ENCODE results near the gene ANKK1. TPM values are rescaled to one million over a fixed set of nuclear protein-coding genes. Genes with fewer than 3 reads are reported as not detected.

Gene ANKK1
- total and polyA plus RNA-seq, 2 experiments from 2014 or later: 0.13 to 0.43 TPM

DNA sequence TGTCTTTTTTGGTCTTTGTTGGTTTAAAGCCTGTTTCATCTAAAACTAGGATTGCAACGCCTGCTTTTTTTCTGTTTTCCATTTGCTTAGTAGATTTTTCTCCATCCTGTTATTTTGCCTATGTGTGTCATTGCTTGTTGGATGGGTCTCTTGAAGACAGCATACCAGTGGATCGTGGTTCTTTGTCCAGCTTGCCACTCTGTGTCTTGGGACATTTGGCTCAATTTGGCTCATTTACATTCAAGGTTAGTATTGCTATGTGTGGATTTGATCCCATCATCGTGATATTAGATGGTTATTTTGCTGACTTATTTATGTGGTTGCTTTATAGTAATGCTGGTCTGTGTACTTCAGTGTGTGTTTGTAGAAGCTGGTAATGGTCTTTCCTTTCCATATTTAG, 31.4 kb upstream of the ANKK1 start:
- H3K36me3 ChIP-seq (replicated peaks; ENCODE audit: insufficient read depth, low read depth): peaks cover 3% of the 10 kb centered on the region
- H2AFZ ChIP-seq: no peak overlapping the region
- TF ChIP-seq EZH2 (IDR thresholded peaks at IDR 0.05; ENCODE audit: borderline replicate concordance) (no peak), EZH2phosphoT487 (IDR thresholded peaks at IDR 0.05; ENCODE audit: low read depth, severe bottlenecking, unreplicated experiment) (no peak)
- TF ChIP-seq, protein P1, sequence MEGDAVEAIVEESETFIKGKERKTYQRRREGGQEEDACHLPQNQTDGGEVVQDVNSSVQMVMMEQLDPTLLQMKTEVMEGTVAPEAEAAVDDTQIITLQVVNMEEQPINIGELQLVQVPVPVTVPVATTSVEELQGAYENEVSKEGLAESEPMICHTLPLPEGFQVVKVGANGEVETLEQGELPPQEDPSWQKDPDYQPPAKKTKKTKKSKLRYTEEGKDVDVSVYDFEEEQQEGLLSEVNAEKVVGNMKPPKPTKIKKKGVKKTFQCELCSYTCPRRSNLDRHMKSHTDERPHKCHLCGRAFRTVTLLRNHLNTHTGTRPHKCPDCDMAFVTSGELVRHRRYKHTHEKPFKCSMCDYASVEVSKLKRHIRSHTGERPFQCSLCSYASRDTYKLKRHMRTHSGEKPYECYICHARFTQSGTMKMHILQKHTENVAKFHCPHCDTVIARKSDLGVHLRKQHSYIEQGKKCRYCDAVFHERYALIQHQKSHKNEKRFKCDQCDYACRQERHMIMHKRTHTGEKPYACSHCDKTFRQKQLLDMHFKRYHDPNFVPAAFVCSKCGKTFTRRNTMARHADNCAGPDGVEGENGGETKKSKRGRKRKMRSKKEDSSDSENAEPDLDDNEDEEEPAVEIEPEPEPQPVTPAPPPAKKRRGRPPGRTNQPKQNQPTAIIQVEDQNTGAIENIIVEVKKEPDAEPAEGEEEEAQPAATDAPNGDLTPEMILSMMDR (IDR thresholded peaks at IDR 0.05; ENCODE audit: poor library complexity): no peak
- no peaks in the 10 kb centered on the region for H3K79me2 ChIP-seq
- DNase-seq (ENCODE audit: low spot score): no peak
- no peaks in the 10 kb centered on the region for H3K4me1 ChIP-seq (ENCODE audit: insufficient read depth)
- H3K4me2 ChIP-seq: no peak overlapping the region
- no peak overlapping the region for H3K4me3 ChIP-seq
- 91% methylated on average over 3 of the region's 3 CpGs for WGBS (ENCODE audit: low lambda C conversion rate, missing lambda C conversion rate)
- no peaks in the 10 kb centered on the region for H3K9me2 ChIP-seq (replicated peaks; ENCODE audit: insufficient read depth)
- no peaks in the 10 kb centered on the region for H4K20me1 ChIP-seq (ENCODE audit: insufficient read depth, poor library complexity, severe bottlenecking)
- no peaks in the 10 kb centered on the region for H3K9me3 ChIP-seq (ENCODE audit: low read depth)
- H3K27me3 ChIP-seq: no peaks in the 10 kb centered on the region
- no peak overlapping the region for H3K27ac ChIP-seq

DNA sequence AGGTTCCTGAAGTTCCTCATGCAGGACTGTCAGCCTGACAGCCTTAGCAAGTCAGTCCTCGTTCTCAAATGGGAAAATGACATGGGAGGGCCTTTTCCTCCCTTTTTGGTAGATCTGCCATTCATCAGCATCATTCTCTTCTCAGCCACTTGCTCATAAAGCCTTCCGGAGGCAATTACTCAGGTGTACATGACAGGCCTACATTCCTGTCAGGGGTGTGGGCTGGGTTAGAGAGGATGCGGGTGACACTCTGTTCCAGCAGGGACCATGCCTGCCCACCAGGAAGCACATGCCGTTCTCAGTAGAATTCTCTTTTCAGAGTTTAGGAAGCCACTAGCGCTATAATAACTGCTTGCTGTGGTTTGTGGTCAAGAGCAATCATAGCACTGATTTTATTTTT, 24.2 kb upstream of the ANKK1 start:
- H3K27me3 ChIP-seq: no peaks in the 10 kb centered on the region
- H3K79me2 ChIP-seq: no peaks in the 10 kb centered on the region
- no peak overlapping the region for H2AFZ ChIP-seq
- H3K4me3 ChIP-seq: no peak overlapping the region
- no peaks in the 10 kb centered on the region for H3K36me3 ChIP-seq (replicated peaks; ENCODE audit: insufficient read depth, low read depth)
- WGBS (ENCODE audit: low lambda C conversion rate, missing lambda C conversion rate): 79% methylated on average over 5 of the region's 5 CpGs
- H3K4me2 ChIP-seq: no peak overlapping the region
- TF ChIP-seq EZH2phosphoT487 (IDR thresholded peaks at IDR 0.05; ENCODE audit: low read depth, severe bottlenecking, unreplicated experiment) (no peak), EZH2 (IDR thresholded peaks at IDR 0.05; ENCODE audit: borderline replicate concordance) (no peak)
- TF ChIP-seq, protein P1 (IDR thresholded peaks at IDR 0.05; ENCODE audit: poor library complexity): no peak
- no peaks in the 10 kb centered on the region for H3K9me3 ChIP-seq (ENCODE audit: low read depth)
- H3K9me2 ChIP-seq (replicated peaks; ENCODE audit: insufficient read depth): no peaks in the 10 kb centered on the region
- H4K20me1 ChIP-seq (ENCODE audit: insufficient read depth, poor library complexity, severe bottlenecking): no peaks in the 10 kb centered on the region
- no peak for DNase-seq (ENCODE audit: low spot score)
- no peak overlapping the region for H3K27ac ChIP-seq
- no peaks in the 10 kb centered on the region for H3K4me1 ChIP-seq (ENCODE audit: insufficient read depth)

DNA sequence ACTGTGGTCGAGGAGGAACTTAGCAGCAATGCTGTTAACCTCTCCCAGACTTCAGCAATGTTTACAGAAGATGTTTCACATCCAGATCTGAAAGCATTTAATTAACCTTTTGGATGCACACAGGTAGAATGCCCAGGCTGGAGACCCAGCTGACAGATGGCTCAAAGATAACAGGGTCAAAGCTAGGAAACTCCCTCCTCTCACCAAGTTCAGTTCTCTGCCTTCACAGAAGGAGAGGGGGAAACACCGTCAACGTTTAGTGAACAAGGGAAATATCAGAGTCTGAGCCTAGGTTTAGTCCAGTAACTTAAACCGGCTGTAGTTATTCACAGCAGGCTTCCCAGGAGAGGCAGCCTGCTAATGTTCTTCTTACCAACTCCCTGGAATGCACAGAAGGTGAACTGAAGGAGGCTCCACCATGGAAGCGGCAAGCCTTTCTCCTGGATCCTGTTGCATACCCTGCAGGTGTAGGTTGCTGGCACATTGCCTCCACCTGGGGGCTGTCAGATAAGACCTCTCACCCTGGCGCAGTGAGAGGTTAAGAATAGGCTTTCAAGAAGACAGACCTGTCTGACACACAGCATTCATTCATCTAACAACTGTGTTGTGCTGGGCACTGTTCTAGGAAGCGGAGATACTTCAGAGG, 23.5 kb upstream of the ANKK1 start:
- WGBS (ENCODE audit: low lambda C conversion rate, missing lambda C conversion rate): 89% methylated on average over 7 of the region's 7 CpGs
- Histone ChIP-seq H3K36me3 (replicated peaks; ENCODE audit: insufficient read depth, low read depth) (no peaks in the 10 kb centered on the region), H2AFZ (no peak overlapping the region), H3K9me2 (replicated peaks; ENCODE audit: insufficient read depth) (no peaks in the 10 kb centered on the region), H4K20me1 (ENCODE audit: insufficient read depth, poor library complexity, severe bottlenecking) (no peaks in the 10 kb centered on the region), H3K27me3 (no peaks in the 10 kb centered on the region), H3K4me3 (no peak overlapping the region), H3K9me3 (ENCODE audit: low read depth) (no peaks in the 10 kb centered on the region), H3K4me1 (ENCODE audit: insufficient read depth) (no peaks in the 10 kb centered on the region), H3K79me2 (no peaks in the 10 kb centered on the region), H3K4me2 (no peak overlapping the region), H3K27ac (no peak overlapping the region)
- TF ChIP-seq EZH2 (IDR thresholded peaks at IDR 0.05; ENCODE audit: borderline replicate concordance): no peak
- DNase-seq (ENCODE audit: low spot score): no peak

DNA sequence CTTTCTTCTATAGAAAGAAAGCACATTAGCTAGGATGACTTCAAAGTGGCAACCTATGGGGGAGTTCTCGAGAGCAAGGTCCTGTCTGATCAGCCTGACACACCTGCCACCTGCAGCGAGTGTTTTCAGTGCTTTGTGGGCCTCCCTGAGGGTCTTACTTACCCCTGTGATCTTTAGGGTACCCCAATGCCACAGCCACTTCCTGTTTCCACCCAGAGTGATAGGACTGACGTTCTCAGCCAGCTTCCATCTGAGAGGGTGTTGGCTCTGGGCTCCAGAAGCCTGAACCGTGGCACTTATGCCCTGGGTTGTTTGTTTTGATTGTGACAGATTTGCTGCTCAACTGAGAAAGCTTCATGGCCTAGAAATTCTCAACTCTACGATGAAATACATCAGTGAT, 21.7 kb upstream of the ANKK1 start:
- no peak overlapping the region for H2AFZ ChIP-seq
- no peak overlapping the region for H3K4me2 ChIP-seq
- DNase-seq (ENCODE audit: low spot score): no peak
- H3K36me3 ChIP-seq (replicated peaks; ENCODE audit: insufficient read depth, low read depth): no peaks in the 10 kb centered on the region
- no peaks in the 10 kb centered on the region for H3K9me2 ChIP-seq (replicated peaks; ENCODE audit: insufficient read depth)
- 84% methylated on average over 5 of the region's 5 CpGs for WGBS (ENCODE audit: low lambda C conversion rate, missing lambda C conversion rate)
- no peaks in the 10 kb centered on the region for H3K9me3 ChIP-seq (ENCODE audit: low read depth)
- no peaks in the 10 kb centered on the region for H4K20me1 ChIP-seq (ENCODE audit: insufficient read depth, poor library complexity, severe bottlenecking)
- H3K27me3 ChIP-seq: no peaks in the 10 kb centered on the region
- no peak overlapping the region for H3K4me3 ChIP-seq
- H3K27ac ChIP-seq: no peak overlapping the region
- TF ChIP-seq EZH2phosphoT487 (IDR thresholded peaks at IDR 0.05; ENCODE audit: low read depth, severe bottlenecking, unreplicated experiment) (no peak), EZH2 (IDR thresholded peaks at IDR 0.05; ENCODE audit: borderline replicate concordance) (no peak)
- TF ChIP-seq, protein P1 (IDR thresholded peaks at IDR 0.05; ENCODE audit: poor library complexity): no peak
- no peaks in the 10 kb centered on the region for H3K79me2 ChIP-seq
- no peaks in the 10 kb centered on the region for H3K4me1 ChIP-seq (ENCODE audit: insufficient read depth)

All from hepatocyte (in vitro differentiated cells).